ENCODE results near the gene SHANK2. TPM values are rescaled to one million over a fixed set of nuclear protein-coding genes. Genes with fewer than 3 reads are reported as not detected.

Gene SHANK2
- polyA plus RNA-seq, 3 donors: not detected

- no peak overlapping the region for H3K4me2 ChIP-seq (replicated peaks; ENCODE audit: extremely low read depth, low read length, poor library complexity, severe bottlenecking)
- no peaks in the 10 kb centered on the region for H3K36me3 Mint-ChIP-seq
- H3K4me1 ChIP-seq (ENCODE audit: control insufficient read depth in 1 of 2, insufficient read depth in 2 of 2, low read length in 2 of 2): no peaks in the 10 kb centered on the region
- H3K4me3 ChIP-seq (replicated peaks in 1 of 3; ENCODE audit: low read depth in 2 of 3, low read length in 3 of 3): no peak overlapping the region
- H3K9me3 Mint-ChIP-seq: peaks cover 0 to 11% (median 3%) of the 10 kb centered on the region in 7 donors
- H3K27ac ChIP-seq (ENCODE audit: low read depth in 1 of 2, low read length in 2 of 2): no peak overlapping the region
- no peak overlapping the region for H3K27ac Mint-ChIP-seq
- WGBS (ENCODE audit: insufficient coverage): 94% methylated on average over 2 of the region's 2 CpGs
- H3K27me3 Mint-ChIP-seq (ENCODE audit: low read depth in 3 of 3): peaks cover 6 to 11% (median 8%) of the 10 kb centered on the region in 3 donors
- H3K36me3 ChIP-seq (replicated peaks in 1 of 2; ENCODE audit: control insufficient read depth in 1 of 2, insufficient read depth in 2 of 2, low read length in 2 of 2): no peaks in the 10 kb centered on the region
- no peaks in the 10 kb centered on the region for H4K20me1 ChIP-seq (ENCODE audit: insufficient read depth, low read length)
- no peaks in the 10 kb centered on the region for H3K79me2 ChIP-seq (ENCODE audit: insufficient read depth, low read length)
- no peak for DNase-seq
- intact Hi-C loops (cut with micrococcal nuclease): no loop called here
- no peak overlapping the region for H3K4me3 Mint-ChIP-seq
- no peak overlapping the region for H3K9ac ChIP-seq (ENCODE audit: insufficient read depth, low read length, poor library complexity, severe bottlenecking)
- H2AFZ ChIP-seq (ENCODE audit: insufficient read depth, low read depth, low read length, poor library complexity, severe bottlenecking): no peak overlapping the region
- TF ChIP-seq CTCF (IDR thresholded peaks at IDR 0.05): no peak
- peaks cover 0 to 3% of the 10 kb centered on the region in 2 donors for H3K27me3 ChIP-seq (ENCODE audit: control insufficient read depth in 2 of 2, insufficient read depth in 2 of 2, low read length in 2 of 2)
- no peaks in the 10 kb centered on the region for H3K4me1 Mint-ChIP-seq
- no peaks in the 10 kb centered on the region for H3K9me3 ChIP-seq (replicated peaks in 1 of 2; ENCODE audit: control insufficient read depth in 1 of 2, insufficient read depth in 1 of 2, low read length in 2 of 2)
Measured at GRCh38 chr11:71284525-71285092, 32.2 kb upstream of the SHANK2 start.

- WGBS (ENCODE audit: insufficient coverage): 86% methylated on average over 12 of the region's 16 CpGs
- intact Hi-C loops (cut with micrococcal nuclease): no loop called here
- no peaks in the 10 kb centered on the region for H3K79me2 ChIP-seq (ENCODE audit: insufficient read depth, low read length)
- H2AFZ ChIP-seq (ENCODE audit: insufficient read depth, low read depth, low read length, poor library complexity, severe bottlenecking): no peak overlapping the region
- peaks cover 0 to 3% of the 10 kb centered on the region in 2 donors for H3K27me3 ChIP-seq (ENCODE audit: control insufficient read depth in 2 of 2, insufficient read depth in 2 of 2, low read length in 2 of 2)
- H3K4me3 ChIP-seq (replicated peaks in 1 of 3; ENCODE audit: low read depth in 2 of 3, low read length in 3 of 3): no peak overlapping the region
- no peaks in the 10 kb centered on the region for H4K20me1 ChIP-seq (ENCODE audit: insufficient read depth, low read length)
- no peaks in the 10 kb centered on the region for H3K9me3 ChIP-seq (replicated peaks in 1 of 2; ENCODE audit: control insufficient read depth in 1 of 2, insufficient read depth in 1 of 2, low read length in 2 of 2)
- Mint-ChIP-seq H3K27ac (no peak overlapping the region), H3K36me3 (no peaks in the 10 kb centered on the region), H3K4me3 (no peak overlapping the region), H3K27me3 (ENCODE audit: low read depth in 3 of 3) (peaks cover 6 to 11% (median 8%) of the 10 kb centered on the region in 3 donors), H3K9me3 (peaks cover 0 to 5% (median 1%) of the 10 kb centered on the region in 7 donors), H3K4me1 (no peaks in the 10 kb centered on the region)
- no peaks in the 10 kb centered on the region for H3K4me1 ChIP-seq (ENCODE audit: control insufficient read depth in 1 of 2, insufficient read depth in 2 of 2, low read length in 2 of 2)
- H3K9ac ChIP-seq (ENCODE audit: insufficient read depth, low read length, poor library complexity, severe bottlenecking): no peak overlapping the region
- TF ChIP-seq CTCF (IDR thresholded peaks at IDR 0.05): no peak
- H3K36me3 ChIP-seq (replicated peaks in 1 of 2; ENCODE audit: control insufficient read depth in 1 of 2, insufficient read depth in 2 of 2, low read length in 2 of 2): no peaks in the 10 kb centered on the region
- H3K4me2 ChIP-seq (replicated peaks; ENCODE audit: extremely low read depth, low read length, poor library complexity, severe bottlenecking): no peak overlapping the region
- no peak overlapping the region for H3K27ac ChIP-seq (ENCODE audit: low read depth in 1 of 2, low read length in 2 of 2)
- no peak for DNase-seq
Measured at GRCh38 chr11:71283971-71284441, 31.6 kb upstream of the SHANK2 start.
